Upper lobe of left lung (tissue), 4 donors: ENCODE results near the gene PTPN5.

Source experiments
- CTCF ChIP-seq, 6 experiments: fragments of 450-650 bp in 4 of 6; fragments of 200-600 bp in 2 of 6; sonication (generic) in 2 of 6; IDR thresholded peaks; one replicate each; pipeline ENCODE4 v1.5.1; 2016 to 2019; ENCODE audit warnings: antibody characterized with exemption in 6 of 6
- EP300 ChIP-seq, 4 donors: sonication (generic); formaldehyde crosslinking; IDR thresholded peaks; one replicate each; pipeline ENCODE4 v1.5.1; 2017; ENCODE audit warnings: antibody characterized with exemption in 4 of 4, control low read depth in 2 of 4
- POLR2AphosphoS5 ChIP-seq, 2 donors: sonication (generic); formaldehyde crosslinking; IDR thresholded peaks; one replicate each; pipeline ENCODE4 v1.5.1; 2017; ENCODE audit warnings: antibody characterized with exemption in 2 of 2

DNA sequence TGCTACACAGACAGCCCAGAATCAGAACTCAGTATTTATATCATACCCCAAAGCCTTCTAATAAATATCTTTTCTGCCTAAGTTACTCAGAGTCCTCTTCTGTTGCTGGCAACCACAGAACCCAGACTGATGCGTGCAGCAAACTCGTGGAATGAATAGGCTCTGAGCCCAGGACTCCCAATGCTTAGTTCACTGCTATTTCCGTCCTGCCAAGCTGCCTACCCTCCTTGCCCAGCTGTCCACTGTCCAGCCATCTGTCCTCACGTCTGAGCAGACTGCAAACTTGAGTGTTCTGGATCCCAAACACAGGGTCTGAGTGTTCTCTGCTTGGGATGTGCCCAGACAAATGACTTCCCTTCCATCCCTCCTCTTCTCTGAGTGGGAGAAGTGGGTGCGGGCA lies 19.4 kb downstream of the PTPN5 start:
- TF ChIP-seq CTCF (IDR thresholded peaks at IDR 0.05): no peak
- TF ChIP-seq EP300 (IDR thresholded peaks at IDR 0.05): no peak
- TF ChIP-seq POLR2AphosphoS5 (IDR thresholded peaks at IDR 0.05): no peak
